Kidney glomerular epithelial cell (primary cell): ENCODE results near the gene CRHR2.

Experiments used
- DNase-seq: peaks from one replicate; lab custom pipeline; 2025; lab: John Stamatoyannopoulos, UW

CRHR2 gene

GRCh38 chr7:30618080-30618676 lies 64.1 kb downstream of the CRHR2 start:
- DNase-seq = no peak

GRCh38 chr7:30617359-30617758 lies 64.9 kb downstream of the CRHR2 start:
- no peak for DNase-seq

- DNase-seq = no peak
Observed at GRCh38 chr7:30616318-30616717, 65.9 kb downstream of the CRHR2 start.

- no peak for DNase-seq
Observed at GRCh38 chr7:30613366-30614325, 68.6 kb downstream of the CRHR2 start.

- no peak for DNase-seq
Observed at GRCh38 chr7:30612658-30613265, 69.5 kb downstream of the CRHR2 start.

GRCh38 chr7:30605832-30606231 lies 76.4 kb downstream of the CRHR2 start:
- no peak for DNase-seq

- no peak for DNase-seq
Observed at GRCh38 chr7:30604901-30605300, 77.4 kb downstream of the CRHR2 start.
